GM19043 (cell line): Measurements from ENCODE around the gene CIC.
A peak's percentile ranks its signal among the peaks of the same experiment; 100 is the strongest.

ENCODE experiments used
- ATAC-seq: cut with Tn5 transposase; IDR thresholded peaks from one replicate; pipeline ENCODE4 v1.9.1; 2021; ENCODE audit warnings: low read depth; ENCODE audit not compliant: unreplicated experiment

Gene CIC

DNA sequence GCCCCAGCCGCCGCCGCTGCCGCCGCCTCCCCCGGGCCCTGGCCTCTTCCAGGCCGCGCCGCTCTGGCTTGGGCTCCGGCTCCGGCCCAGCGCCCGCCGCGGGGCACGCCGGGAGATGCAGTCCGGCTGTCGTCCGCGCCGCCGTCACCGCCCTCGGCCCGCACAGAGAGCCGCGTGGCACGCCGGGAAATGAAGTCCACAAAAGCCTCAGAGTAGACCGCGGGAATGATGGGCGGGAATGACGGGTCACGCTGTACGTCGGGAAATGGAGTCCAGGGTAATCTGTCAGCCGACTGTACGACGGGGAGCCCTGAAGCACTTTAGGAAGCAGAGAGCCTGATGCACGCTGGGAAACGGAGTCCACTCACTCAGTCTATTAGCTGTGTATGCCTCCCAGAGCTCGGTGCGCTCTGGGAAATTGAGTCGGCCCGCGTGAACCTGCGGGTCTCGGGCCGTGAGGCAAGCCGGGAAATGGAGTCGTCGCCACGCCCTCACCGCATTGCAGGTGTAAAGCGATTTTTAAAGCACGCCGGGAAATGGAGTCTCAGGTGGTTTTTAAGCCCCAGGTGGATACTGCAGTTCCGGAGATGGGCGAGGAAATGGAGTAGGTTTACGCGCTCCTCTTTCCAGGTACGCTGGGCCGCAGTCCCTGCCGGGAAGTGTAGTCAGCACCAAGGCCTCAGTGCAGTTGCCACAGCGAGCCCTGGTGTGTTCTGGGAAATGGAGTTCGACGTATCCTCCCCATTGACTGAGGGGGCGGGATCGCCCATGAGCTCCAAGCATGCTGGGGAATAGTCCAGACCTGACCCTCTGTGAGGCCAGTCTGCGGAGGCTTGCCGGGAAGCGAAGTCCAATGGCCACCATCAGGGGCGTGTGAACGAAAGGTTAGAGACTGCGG, 26.3 kb upstream of the CIC start, which contains the start of gene GSK3A:
TSS of gene GSK3A (minus strand) at position 91 of the 898 bp plus-strand sequence. CDS start 137 bp downstream, outside the sequence.
- peak; percentile 63 for ATAC-seq

- peak; percentile 29 for ATAC-seq
Observed at GRCh38 chr19:42244347-42245220, 24.5 kb upstream of the CIC start.

DNA sequence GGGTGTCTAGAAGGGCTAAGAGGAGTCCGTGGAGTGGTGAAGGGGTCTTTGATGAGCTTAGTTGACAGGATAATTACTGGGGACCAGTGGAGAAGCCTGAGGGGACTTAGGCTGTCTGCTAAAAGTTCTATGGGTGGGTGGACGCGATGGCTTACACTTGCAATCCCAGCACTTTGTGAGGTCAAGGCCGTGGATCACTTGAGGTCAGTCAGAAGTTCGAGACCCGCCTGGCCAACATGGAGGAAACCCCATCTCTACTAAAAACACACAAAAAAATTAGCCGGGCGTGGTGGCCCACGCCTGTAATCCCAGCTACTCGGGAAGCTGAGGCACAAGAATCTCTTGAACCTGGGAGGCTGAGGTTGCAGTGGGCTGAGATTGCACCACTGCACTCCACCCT, 23.8 kb upstream of the CIC start:
- ATAC-seq, result no peak

GRCh38 chr19:42246143-42246921, 22.7 kb upstream of the CIC start:
- no peak for ATAC-seq

DNA sequence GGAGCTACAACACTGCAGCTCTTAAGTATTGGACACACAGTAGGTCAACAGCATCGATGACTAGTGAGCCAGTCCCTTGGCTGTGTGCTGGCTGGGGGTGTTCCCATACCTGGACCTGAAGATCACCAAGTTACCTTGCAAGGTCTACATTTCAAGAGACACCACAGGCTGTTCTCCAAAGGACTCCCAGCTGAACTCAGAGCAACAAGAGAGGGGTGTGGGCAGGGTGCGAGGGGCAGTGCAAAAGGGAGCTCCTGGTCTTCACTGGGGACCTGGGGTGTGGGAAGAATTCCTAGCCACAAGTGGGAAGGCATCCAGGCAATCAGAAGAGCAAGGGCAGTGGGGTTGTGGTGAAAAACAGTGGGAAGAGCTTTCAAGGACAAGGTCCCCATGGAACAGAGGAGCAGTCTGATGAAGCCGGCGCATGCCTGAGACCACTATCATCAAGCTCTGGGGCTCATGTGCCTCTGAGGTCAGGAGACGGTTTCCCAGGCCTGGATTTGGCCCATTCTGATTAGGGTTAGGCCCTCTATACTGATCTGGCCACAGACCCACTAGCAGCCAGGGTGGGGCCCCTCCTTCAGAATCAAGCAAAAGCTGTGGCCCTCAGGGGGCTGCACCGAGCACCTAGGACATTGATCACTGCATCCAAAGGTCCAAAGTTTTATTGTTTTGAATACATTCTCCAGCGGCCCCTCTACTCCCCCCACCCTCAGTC, 22.0 kb upstream of the CIC start:
- ATAC-seq, result no peak

- no peak for ATAC-seq
Observed at GRCh38 chr19:42247640-42248199, 21.3 kb upstream of the CIC start.

- no peak for ATAC-seq
Observed at GRCh38 chr19:42248270-42249148, 20.5 kb upstream of the CIC start.

DNA sequence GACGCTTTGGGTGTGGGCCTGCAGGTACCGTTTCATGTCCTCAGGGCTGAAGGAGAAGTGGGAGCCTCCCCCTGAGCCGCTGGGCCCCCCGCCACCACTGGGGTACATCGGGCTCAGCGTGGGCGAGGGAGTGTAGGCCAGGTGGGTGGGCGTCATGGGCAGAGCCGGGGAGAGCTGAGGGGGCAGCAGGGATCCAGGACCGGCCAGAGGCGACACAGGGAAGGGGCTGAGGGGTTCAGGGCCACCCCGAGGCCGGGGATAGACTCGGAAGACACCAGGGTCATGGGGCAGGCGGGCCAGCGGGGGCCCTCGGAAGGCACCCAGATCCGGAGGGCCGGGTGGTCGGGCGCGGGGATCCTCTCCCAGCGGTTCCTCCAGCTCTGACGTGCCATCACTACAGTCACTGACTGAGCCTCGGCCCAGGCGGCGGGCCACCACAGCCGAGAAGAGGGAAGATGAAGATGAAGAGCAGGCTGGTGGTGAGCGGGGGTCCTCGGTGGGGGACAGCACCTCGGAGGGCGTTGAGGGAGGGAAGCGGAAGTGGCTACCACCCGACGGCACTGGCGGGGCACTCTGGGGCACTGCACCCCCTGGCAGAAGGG, 19.8 kb upstream of the CIC start:
- no peak for ATAC-seq

- no peak for ATAC-seq
Observed at GRCh38 chr19:42249769-42250168, 19.3 kb upstream of the CIC start.

DNA sequence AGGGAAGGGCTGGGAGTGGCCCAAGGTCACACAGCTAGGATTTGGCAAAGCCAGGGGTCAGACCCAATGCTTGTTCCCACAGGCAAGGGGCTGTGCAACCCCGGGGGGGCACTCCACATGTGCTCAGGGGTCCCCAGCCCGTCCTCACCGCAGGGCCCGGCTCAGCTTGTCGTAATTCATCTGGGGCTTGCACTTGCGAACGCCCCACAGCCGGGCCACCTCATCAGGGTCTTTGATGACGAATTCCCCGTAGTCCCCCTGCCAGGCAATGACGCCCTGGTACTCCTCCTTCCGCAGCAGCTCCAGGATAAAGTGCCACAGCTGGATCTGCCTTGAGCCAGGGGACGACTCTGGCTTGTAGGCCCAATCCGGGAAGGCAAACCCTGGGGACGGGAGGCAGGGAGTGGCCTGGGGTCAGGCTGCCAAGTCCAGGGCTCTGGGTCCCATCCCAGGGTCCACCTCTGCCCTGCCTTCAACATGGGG, 18.8 kb upstream of the CIC start:
- ATAC-seq, result no peak

DNA sequence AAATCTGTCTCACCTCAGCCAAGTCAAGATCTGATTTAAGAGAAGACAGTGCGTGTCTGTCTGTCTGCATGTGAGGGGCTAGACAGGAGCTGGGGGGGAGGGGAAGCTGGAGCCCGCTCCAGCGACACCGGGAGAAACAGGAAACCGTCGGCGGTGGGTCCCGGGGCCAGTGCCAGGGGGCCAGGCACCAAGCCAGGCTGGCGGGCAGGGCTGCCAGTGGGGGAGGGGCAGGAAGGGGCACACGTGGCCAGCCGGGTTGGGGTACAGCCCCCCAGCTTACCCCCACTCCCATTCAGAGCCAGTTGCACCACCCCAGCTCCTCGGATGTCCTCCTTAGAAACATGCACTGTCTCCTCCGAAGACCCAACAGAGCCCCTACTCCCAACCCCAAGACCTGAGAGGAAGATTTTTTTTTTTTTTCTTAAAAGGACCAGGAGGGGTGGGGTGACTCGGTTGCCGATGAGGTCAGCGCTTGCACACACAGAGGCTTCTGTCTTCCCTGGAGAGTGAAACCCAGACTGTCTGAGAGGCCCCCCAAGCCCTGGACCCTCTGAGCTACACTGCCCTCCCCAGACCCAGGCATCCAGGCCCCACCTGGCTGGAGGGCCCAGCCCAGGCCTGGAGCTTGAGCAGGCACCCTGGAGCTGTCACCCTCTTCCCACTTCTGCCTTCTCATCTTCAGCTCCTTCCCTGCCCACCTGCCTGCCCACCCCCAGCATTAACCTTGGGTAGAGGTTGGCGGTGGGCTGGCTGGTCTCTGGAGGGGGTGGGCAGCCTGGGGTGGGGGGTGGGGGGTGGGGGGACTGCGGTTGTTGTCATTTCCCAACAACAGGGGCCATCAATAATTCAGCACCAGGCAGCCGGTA, 18.2 kb upstream of the CIC start:
- no peak for ATAC-seq

- ATAC-seq, result no peak
Observed at GRCh38 chr19:42251572-42252358, 17.3 kb upstream of the CIC start.

GRCh38 chr19:42252365-42253244, 16.4 kb upstream of the CIC start:
- ATAC-seq, result no peak

GRCh38 chr19:42253245-42254088, 15.6 kb upstream of the CIC start:
- no peak for ATAC-seq
